ENCODE results near the gene LRP1. TPM values are rescaled to one million over a fixed set of nuclear protein-coding genes. Genes with fewer than 3 reads are reported as not detected.

The LRP1 gene
- total RNA-seq, 1 experiment from 2014 or later, result 14.7 TPM

DNA sequence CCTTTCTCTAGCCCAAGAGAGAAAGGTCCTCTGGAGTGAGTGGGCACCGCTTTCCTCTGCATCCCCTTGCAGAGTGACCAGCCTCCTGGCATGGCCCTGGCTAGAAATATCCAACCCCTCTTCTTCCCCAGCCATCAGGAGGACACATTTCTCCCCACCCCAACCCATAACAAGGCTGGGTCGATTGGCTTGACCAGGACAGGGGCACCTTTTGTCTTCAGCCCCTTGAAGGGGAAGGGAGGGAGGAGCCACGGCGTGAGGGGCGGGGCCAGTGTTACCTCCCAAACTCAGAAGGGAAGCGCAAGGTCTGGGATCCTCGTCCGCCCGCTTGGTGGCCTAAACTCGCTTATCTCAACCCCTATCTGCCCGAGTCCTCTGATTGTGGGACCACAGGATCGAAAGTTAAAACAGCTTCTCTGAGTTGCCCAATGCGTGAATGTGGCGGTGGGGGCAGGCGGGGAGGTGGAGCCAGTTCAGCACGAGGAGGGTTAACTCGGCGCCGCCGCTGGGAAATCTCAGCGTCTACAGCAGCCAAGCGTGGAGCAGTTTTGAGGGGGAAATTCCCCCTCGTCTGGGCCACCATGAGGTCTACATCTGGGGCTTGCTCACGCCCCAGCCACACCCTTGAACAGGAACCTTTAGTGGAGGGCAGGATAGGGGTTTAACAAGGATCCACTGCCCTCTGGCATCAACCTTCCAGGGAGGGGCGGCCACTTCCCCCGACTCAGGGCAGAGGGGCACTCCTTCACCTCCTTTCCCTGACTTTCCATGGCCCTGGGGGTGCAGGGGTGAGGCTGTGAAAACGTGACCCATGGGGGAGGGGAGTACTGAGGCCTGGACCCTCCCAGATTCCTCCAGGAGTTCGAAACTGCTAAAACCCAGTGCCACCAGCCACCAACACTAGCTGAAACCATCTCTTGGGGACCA, 17.9 kb upstream of the LRP1 start:
- POLR2A ChIA-PET (ENCODE audit: unreplicated experiment), result interaction anchor here (1.0 kb wide), 1 partner anchor 422 kb away, joined by 4 read pairs; the partner anchor contains the start of gene PTGES3
- intact Hi-C loops (cut with micrococcal nuclease), result loop anchor here (1.0 kb wide), 1 partner anchor 22 kb away; no protein-coding TSS in a partner anchor

DNA sequence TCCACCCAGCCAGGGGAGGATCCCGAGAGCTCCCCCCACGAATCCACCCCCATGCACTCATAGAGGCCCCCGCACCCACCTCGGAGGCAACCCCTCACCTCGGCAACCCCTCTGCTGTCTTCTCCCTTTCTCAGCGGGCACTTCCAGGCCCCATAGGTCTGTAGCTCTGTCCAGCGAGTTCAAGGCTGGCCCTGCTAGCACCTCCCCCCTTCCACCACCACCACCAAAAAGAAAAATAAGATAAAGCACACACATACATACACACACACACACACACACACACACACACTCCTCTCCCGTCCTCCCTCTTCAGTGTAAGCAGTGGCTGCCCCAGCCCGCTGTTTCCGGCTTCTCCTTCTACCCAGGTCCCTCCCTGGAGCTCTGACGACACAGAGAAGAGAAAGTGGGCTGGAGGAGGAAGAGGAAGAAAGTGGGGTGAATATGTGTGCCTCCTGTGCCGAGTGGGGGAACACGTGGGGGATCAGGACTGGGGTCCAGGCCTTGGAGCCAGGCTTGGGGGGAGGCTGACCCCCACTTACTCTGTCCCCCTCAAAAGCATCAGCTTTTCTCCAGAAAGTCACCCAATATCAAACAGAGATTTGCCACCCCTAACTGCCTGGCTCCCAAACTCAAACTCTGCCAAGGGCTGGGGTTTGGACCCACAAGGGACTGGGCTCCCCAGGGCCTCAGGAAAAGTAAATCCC, 17.1 kb upstream of the LRP1 start, which contains the start of gene STAT6:
Gene STAT6, minus strand, starts transcription at position 332 of the 704 bp plus-strand sequence. CDS start 3,084 bp downstream, outside the sequence.
- peak within 1 kb of the TSS; percentile 82 for H3K27ac ChIP-seq (ENCODE audit: low read length)
- no peaks in the 10 kb centered on the region for H3K9me3 ChIP-seq (ENCODE audit: low read length)
- peak; percentile 53 for ATAC-seq
- H3K9me2 ChIP-seq (replicated peaks; ENCODE audit: low read length), result no peaks in the 10 kb centered on the region
- intact Hi-C loops (cut with micrococcal nuclease), result loop anchor here (1.0 kb wide), 1 partner anchor 23 kb away; no protein-coding TSS in a partner anchor
- H3K4me2 ChIP-seq (ENCODE audit: low read length), result peak within 1 kb of the TSS; percentile 95
- DNase-seq, result peak; percentile 59
- no peaks in the 10 kb centered on the region for H3K27me3 ChIP-seq (ENCODE audit: low read length)
- POLR2A ChIA-PET (ENCODE audit: unreplicated experiment), result interaction anchor here (0.7 to 1.5 kb wide), 4 partner anchors 23 to 564 kb away, joined by 3 to 6 read pairs (median 5); partner anchors contain the start of gene PTGES3
- TF ChIP-seq EZH2phosphoT487 (IDR thresholded peaks at IDR 0.05; ENCODE audit: borderline replicate concordance, low read length) (no peak), EZH2 (IDR thresholded peaks at IDR 0.05; ENCODE audit: low read length, unreplicated experiment) (no peak)
- TF ChIP-seq, protein P1, sequence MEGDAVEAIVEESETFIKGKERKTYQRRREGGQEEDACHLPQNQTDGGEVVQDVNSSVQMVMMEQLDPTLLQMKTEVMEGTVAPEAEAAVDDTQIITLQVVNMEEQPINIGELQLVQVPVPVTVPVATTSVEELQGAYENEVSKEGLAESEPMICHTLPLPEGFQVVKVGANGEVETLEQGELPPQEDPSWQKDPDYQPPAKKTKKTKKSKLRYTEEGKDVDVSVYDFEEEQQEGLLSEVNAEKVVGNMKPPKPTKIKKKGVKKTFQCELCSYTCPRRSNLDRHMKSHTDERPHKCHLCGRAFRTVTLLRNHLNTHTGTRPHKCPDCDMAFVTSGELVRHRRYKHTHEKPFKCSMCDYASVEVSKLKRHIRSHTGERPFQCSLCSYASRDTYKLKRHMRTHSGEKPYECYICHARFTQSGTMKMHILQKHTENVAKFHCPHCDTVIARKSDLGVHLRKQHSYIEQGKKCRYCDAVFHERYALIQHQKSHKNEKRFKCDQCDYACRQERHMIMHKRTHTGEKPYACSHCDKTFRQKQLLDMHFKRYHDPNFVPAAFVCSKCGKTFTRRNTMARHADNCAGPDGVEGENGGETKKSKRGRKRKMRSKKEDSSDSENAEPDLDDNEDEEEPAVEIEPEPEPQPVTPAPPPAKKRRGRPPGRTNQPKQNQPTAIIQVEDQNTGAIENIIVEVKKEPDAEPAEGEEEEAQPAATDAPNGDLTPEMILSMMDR (conservative IDR thresholded peaks at IDR 0.05; ENCODE audit: low read depth, low read length), result no peak
- peak within 1 kb of the TSS; percentile 69 for H3K4me3 ChIP-seq (ENCODE audit: low read length)
- H3K36me3 ChIP-seq (ENCODE audit: low read depth, low read length), result no peaks in the 10 kb centered on the region
- no TSS peak for BruUV-seq (replicated peaks)
- H3K79me2 ChIP-seq (ENCODE audit: low read length), result no peaks in the 10 kb centered on the region
- peak within 1 kb of the TSS; percentile 74 for H2AFZ ChIP-seq (ENCODE audit: low read length)
- CTCF ChIA-PET, result interaction anchor here (0.7 to 2.6 kb wide), 7 partner anchors 23 to 103 kb away, joined by 4 to 78 read pairs (median 10); partner anchors contain the start of genes NAB2, NEMP1 and TAC3
- H3K4me1 ChIP-seq (ENCODE audit: insufficient read depth, low read length), result peaks cover 32% of the 10 kb centered on the region
- H3F3A ChIP-seq (ENCODE audit: low read length, unreplicated experiment), result no peaks in the 10 kb centered on the region
- no peaks in the 10 kb centered on the region for H4K20me1 ChIP-seq (ENCODE audit: low read length)
- H3K9ac ChIP-seq (ENCODE audit: low read length), result peak within 1 kb of the TSS; percentile 74

More for the DNA sequence above, 17.9 kb upstream of the LRP1 start:
- Histone ChIP-seq H3K79me2 (ENCODE audit: low read length) (no peaks in the 10 kb centered on the region), H3K9me3 (ENCODE audit: low read length) (no peaks in the 10 kb centered on the region), H3K36me3 (ENCODE audit: low read depth, low read length) (no peaks in the 10 kb centered on the region), H3K9ac (ENCODE audit: low read length) (peak overlapping the region; percentile 74), H3K4me2 (ENCODE audit: low read length) (peak overlapping the region; percentile 95), H3K27me3 (ENCODE audit: low read length) (no peaks in the 10 kb centered on the region), H3K4me1 (ENCODE audit: insufficient read depth, low read length) (peaks cover 32% of the 10 kb centered on the region), H3F3A (ENCODE audit: low read length, unreplicated experiment) (no peaks in the 10 kb centered on the region), H2AFZ (ENCODE audit: low read length) (peak overlapping the region; percentile 74), H4K20me1 (ENCODE audit: low read length) (no peaks in the 10 kb centered on the region), H3K9me2 (replicated peaks; ENCODE audit: low read length) (no peaks in the 10 kb centered on the region), H3K27ac (ENCODE audit: low read length) (peak overlapping the region; percentile 82), H3K4me3 (ENCODE audit: low read length) (peak overlapping the region; percentile 69)
- TSS peak; percentile 75 for BruUV-seq (replicated peaks)
- peak; percentile 32 for DNase-seq
- peak; percentile 19 for ATAC-seq
- CTCF ChIA-PET, result interaction anchor here (2.3 to 2.6 kb wide), 2 partner anchors 23 to 40 kb away, joined by 17 to 78 read pairs; partner anchors contain the start of gene NAB2
- TF ChIP-seq, protein P1 (conservative IDR thresholded peaks at IDR 0.05; ENCODE audit: low read depth, low read length), result no peak
- TF ChIP-seq EZH2 (IDR thresholded peaks at IDR 0.05; ENCODE audit: low read length, unreplicated experiment) (no peak), EZH2phosphoT487 (IDR thresholded peaks at IDR 0.05; ENCODE audit: borderline replicate concordance, low read length) (no peak)
